Ascending aorta (tissue), 2 donors: Measurements from ENCODE around the gene YPEL1. TPM values are rescaled to one million over a fixed set of nuclear protein-coding genes. Genes with fewer than 3 reads are reported as not detected.

Experiments used
- DNase-seq, 2 donors: peaks; one replicate each; pipeline ENCODE4 v3.0.0-alpha.2; 2019; ENCODE audit warnings: low spot score in 2 of 2
- H3K27ac ChIP-seq, 2 donors: fragments of 200-600 bp; sonication (generic); one replicate each; pipeline ENCODE4 v1.5.1; 2016 to 2017; ENCODE audit warnings: mild to moderate bottlenecking in 1 of 2
- H3K27me3 ChIP-seq: fragments of 200-600 bp; sonication (generic); one replicate; pipeline ENCODE4 v1.5.1; 2017
- H3K36me3 ChIP-seq, 2 donors: fragments of 200-600 bp; sonication (generic); one replicate each; pipeline ENCODE4 v1.5.1; 2016
- H3K4me1 ChIP-seq, 2 donors: fragments of 200-600 bp; sonication (generic); one replicate each; pipeline ENCODE4 v1.5.1; 2016 to 2017; ENCODE audit warnings: mild to moderate bottlenecking in 1 of 2
- H3K4me3 ChIP-seq, 2 donors: fragments of 200-600 bp; sonication (generic); one replicate each; pipeline ENCODE4 v1.5.1; 2016 to 2017; ENCODE audit warnings: mild to moderate bottlenecking in 1 of 2
- H3K9me3 ChIP-seq, 2 donors: fragments of 200-600 bp; sonication (generic); one replicate each; pipeline ENCODE4 v1.5.1; 2016
- intact Hi-C: fragments of 100-400 bp; cut with DNase I; formaldehyde crosslinking; loops from one replicate; pipeline ENCODE4 v1.15.1; 2023
- total RNA-seq: library from RNA; depleted of rRNA; stranded (reverse); fragments of >200 nt; gene quantifications from one replicate; pipeline ENCODE4 v1.1.0, GENCODE V29; 2016
- TF ChIP-seq, protein P1 (sequence below), 3 experiments: fragments of 200-600 bp in 2 of 3; fragments of 450-650 bp in 1 of 3; sonication (generic) in 2 of 3; IDR thresholded peaks; one replicate each; pipeline ENCODE4 v1.5.1; 2016 to 2019; ENCODE audit warnings: antibody characterized with exemption in 3 of 3, mild to moderate bottlenecking in 1 of 3, moderate library complexity in 1 of 3

YPEL1 gene
- total RNA-seq, 1 donor from 2014 or later = 1.1 TPM

DNA sequence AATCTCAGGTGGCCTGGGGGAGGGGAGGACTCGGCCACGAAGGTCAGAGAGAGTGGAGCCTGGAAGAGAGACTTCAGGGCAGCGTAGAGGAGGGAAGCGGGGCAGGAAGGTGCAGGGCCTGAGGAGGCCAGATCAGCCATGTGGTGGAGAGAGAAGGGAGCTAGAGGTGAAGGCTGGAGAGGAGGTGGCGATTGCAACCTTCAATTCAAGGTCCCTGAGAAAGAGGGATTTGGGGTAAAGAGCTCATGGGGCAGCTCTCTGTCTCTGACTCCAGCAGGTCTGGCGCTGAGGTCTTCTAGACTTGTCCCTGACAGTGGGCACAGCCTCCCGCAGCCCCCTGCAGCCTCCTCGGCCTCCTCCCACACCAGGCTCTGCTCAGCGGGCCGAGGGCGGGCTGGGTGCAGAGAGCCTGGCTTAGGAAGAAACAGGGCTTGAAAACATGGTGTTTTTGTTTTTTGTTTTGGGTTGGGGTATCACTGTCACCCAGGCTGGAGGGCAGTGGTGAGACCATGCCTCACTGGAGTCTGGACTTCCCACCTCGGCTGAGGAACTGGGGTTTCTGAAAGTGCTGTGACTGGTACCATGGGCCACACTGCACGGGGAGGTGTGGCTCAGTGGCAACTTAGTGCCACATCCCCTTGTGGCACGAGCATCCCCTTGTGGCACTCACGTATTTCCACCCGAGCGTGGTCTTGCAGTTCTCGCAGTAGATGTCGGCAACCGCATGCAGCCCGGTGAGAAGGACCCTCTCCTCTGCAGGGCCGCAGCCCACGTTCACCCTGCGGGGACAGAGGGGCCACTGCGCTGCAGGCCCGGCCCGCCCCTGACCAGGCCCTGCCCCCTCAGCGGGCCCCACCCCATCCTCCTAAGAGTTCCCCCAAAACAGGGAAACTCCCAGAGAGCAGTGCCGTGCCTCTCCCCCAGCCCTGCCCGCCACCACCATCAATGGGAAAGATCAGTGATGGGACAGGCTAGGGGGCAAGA is 32.6 kb downstream of the YPEL1 start:
- intact Hi-C loops = no loop called here
- TF ChIP-seq, protein P1, sequence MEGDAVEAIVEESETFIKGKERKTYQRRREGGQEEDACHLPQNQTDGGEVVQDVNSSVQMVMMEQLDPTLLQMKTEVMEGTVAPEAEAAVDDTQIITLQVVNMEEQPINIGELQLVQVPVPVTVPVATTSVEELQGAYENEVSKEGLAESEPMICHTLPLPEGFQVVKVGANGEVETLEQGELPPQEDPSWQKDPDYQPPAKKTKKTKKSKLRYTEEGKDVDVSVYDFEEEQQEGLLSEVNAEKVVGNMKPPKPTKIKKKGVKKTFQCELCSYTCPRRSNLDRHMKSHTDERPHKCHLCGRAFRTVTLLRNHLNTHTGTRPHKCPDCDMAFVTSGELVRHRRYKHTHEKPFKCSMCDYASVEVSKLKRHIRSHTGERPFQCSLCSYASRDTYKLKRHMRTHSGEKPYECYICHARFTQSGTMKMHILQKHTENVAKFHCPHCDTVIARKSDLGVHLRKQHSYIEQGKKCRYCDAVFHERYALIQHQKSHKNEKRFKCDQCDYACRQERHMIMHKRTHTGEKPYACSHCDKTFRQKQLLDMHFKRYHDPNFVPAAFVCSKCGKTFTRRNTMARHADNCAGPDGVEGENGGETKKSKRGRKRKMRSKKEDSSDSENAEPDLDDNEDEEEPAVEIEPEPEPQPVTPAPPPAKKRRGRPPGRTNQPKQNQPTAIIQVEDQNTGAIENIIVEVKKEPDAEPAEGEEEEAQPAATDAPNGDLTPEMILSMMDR (IDR thresholded peaks at IDR 0.05) = no peak
- no peak for DNase-seq
- Histone ChIP-seq H3K27me3 (no peaks in the 10 kb centered on the region), H3K9me3 (no peaks in the 10 kb centered on the region), H3K27ac (no peak overlapping the region), H3K4me1 (peaks cover 7 to 14% of the 10 kb centered on the region in 2 donors), H3K36me3 (peaks cover 4 to 7% of the 10 kb centered on the region in 2 donors), H3K4me3 (no peak overlapping the region)

DNA sequence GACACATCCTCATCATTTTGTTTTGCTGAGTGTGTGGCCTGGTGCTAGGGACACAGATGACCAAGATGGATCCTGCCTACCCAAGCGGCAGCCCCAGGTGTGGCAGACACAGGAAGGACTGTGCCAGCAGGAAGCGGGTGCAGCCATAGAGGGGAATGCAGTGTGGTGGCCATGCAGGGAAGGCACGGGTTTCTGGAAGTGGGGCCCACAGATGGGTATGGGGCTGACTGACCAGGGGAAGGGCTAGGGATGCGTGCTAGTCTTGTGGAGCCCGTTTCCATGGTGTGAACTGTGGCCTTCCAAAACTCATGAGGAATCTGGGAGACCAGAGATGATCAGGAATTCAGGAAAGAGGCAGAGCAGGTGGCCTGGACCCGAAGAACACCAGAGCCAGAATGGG is 33.5 kb downstream of the YPEL1 start:
- no peak for DNase-seq
- Histone ChIP-seq H3K36me3 (peaks cover 4 to 9% of the 10 kb centered on the region in 2 donors), H3K9me3 (no peaks in the 10 kb centered on the region), H3K27me3 (no peaks in the 10 kb centered on the region), H3K4me3 (no peak overlapping the region), H3K4me1 (peaks cover 10 to 21% of the 10 kb centered on the region in 2 donors), H3K27ac (no peak overlapping the region)
- intact Hi-C loops = no loop called here
- TF ChIP-seq, protein P1 (IDR thresholded peaks at IDR 0.05) = no peak

DNA sequence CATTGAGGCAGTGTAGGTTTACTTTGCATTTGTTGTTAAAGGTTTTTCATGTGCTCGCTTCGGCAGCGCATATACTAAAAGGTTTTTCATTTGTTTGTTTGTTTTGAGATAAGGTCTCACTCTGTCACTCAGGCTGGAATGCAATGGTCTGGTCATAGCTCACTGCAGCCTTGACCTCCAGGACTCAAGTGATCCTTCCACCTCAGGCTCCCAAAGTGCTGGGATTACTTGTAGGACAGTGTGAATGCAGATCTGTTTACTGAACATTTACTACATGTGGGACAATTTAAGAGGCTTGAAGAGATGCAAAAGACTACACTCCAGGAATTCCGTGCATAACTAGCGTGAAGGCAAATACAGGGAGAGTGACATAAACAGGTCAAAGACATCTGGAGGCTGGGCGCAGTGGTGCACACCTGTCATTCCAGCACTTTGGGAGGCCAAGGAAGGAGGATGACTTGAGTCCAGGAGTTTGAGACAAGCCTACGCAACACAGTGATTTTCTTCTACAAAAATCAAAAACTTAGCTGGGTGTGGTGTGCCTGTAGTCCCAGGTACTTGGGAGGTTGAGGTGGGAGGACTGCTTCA is 34.1 kb downstream of the YPEL1 start:
- Histone ChIP-seq H3K27ac (no peak overlapping the region), H3K36me3 (peaks cover 10 to 15% of the 10 kb centered on the region in 2 donors), H3K4me1 (peaks cover 10 to 21% of the 10 kb centered on the region in 2 donors), H3K27me3 (no peaks in the 10 kb centered on the region), H3K9me3 (no peaks in the 10 kb centered on the region), H3K4me3 (no peak overlapping the region)
- intact Hi-C loops = no loop called here
- no peak for DNase-seq
- TF ChIP-seq, protein P1 (IDR thresholded peaks at IDR 0.05) = no peak

DNA sequence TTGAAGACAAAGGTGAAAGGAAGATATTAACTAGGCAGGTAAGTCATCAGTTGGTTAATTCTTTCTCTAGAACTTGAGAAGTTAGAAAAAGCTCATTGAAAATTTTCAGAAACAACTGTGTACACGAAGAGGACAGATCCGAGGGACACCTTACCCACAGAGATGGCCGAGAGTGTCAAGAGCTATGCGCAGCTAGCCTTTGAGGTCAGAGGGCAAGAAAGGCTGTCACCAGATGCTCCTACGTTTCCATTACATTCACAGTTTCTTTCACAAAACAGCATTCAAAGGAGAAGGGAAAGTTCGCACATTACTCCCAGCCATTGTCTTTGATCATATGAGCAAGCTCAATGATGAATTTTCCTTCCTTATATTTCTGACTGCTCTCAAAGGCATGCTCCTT is 34.8 kb downstream of the YPEL1 start:
- TF ChIP-seq, protein P1 (IDR thresholded peaks at IDR 0.05) = no peak
- no peak overlapping the region for H3K27ac ChIP-seq
- no peak for DNase-seq
- intact Hi-C loops = no loop called here
- peaks cover 10 to 21% of the 10 kb centered on the region in 2 donors for H3K4me1 ChIP-seq
- H3K36me3 ChIP-seq = peaks cover 14 to 22% of the 10 kb centered on the region in 2 donors
- H3K4me3 ChIP-seq = no peak overlapping the region
- no peaks in the 10 kb centered on the region for H3K9me3 ChIP-seq
- no peaks in the 10 kb centered on the region for H3K27me3 ChIP-seq

DNA sequence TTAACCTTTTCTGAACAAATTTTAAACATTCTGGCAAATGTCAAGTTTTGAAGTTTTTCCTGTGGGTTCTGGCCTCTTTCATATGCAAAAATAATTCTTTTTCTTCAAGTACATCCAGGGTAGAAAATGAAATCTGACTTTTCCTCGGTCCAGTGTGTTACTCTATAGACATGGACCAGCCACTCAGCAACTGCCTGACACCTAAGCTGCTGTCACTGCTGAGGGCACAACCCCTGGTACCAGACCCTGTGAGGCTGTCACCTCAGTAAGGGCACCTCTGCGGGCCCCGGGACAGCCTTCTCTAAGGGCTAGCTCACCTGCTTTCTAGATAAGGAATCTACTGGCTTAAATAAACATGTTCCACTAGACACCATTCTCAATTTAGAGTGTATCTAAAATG is 36.0 kb downstream of the YPEL1 start:
- no peak for DNase-seq
- intact Hi-C loops = no loop called here

More for the DNA sequence above, 36.0 kb downstream of the YPEL1 start:
- H3K36me3 ChIP-seq = peaks cover 24 to 33% of the 10 kb centered on the region in 2 donors
- peaks cover 10 to 21% of the 10 kb centered on the region in 2 donors for H3K4me1 ChIP-seq
- no peak overlapping the region for H3K4me3 ChIP-seq
- H3K27ac ChIP-seq = peak overlapping the region; percentile 88 to 89
- H3K9me3 ChIP-seq = no peaks in the 10 kb centered on the region
- TF ChIP-seq, protein P1 (IDR thresholded peaks at IDR 0.05) = no peak
- no peaks in the 10 kb centered on the region for H3K27me3 ChIP-seq
